T-helper 1 cell treated with Interleukin-12 subunit alpha and Interleukin-12 subunit beta and Interleukin-4 antibody, amounts not matched to agents 30 μg/mL and 1 μg/mL, for 36 hours (primary cell): Measurements from ENCODE around the gene NDUFB11.

Source experiments
- H3K27ac Mint-ChIP-seq: one replicate; pipeline ENCODE4 v1.8.0; 2021; ENCODE audit warnings: mild to moderate bottlenecking, mixed read lengths
- H3K27me3 Mint-ChIP-seq: one replicate; pipeline ENCODE4 v1.8.0; 2021; ENCODE audit warnings: low read depth, mixed read lengths
- H3K36me3 Mint-ChIP-seq: one replicate; pipeline ENCODE4 v1.8.0; 2021; ENCODE audit warnings: low read depth, mixed read lengths
- H3K4me1 Mint-ChIP-seq: one replicate; pipeline ENCODE4 v1.8.0; 2021; ENCODE audit warnings: low read depth, mixed read lengths
- H3K4me3 Mint-ChIP-seq: one replicate; pipeline ENCODE4 v1.8.0; 2021; ENCODE audit warnings: mild to moderate bottlenecking, moderate library complexity, mixed read lengths
- H3K9me3 Mint-ChIP-seq: one replicate; pipeline ENCODE4 v1.8.0; 2021; ENCODE audit warnings: mixed read lengths

Gene NDUFB11

DNA sequence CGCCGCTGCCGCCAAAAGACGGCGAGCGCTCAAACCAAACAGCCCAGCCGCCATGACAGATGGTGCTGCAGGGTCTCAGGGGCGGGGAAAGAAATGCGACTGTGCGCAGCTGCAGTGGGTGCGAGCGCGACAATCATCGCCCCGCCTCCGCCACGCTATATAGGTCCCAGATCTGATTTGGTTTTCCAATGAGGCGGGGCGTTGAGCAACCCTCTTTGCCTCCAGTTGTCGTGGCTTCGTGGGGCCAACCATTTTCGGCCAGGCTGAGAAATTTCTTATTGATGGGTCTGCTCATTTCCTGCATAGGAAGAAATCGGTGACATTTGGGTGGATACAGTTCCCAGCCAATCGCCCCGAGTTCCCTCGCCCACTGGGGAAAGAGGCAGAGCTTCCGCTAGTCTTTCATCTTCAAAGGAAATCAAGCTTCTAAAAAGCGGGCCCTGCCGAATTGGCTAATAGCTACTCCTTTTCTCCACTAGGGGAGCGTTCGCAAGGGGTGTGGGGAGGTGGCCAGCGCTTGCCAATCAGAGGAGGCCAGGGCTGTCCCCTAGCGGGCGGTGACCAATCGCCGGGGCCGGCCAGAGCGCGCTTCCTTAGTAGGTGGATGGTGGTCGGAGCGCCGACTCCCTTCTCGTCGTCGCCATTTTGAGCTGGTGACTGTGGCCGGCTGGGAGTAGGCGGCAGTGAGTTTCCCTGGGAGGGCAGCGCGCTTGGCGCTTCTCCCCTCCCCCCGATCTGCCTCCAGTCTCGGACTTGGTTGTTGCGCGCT is at the start of gene NDUFB11, which contains the start of gene RBM10:
Gene NDUFB11, minus strand, starts transcription at position 77 of the 769 bp plus-strand sequence. Its CDS starts 23 bp downstream, at position 54.
Gene RBM10, plus strand, starts transcription at position 596 of the 769 bp plus-strand sequence. CDS start 2,261 bp downstream, outside the sequence.
- Mint-ChIP-seq H3K27me3 (no peaks in the 10 kb centered on the region), H3K4me3 (peak within 1 kb of the TSS; percentile 97), H3K27ac (peak within 1 kb of the TSS; percentile 99), H3K36me3 (peaks cover 34% of the 10 kb centered on the region), H3K9me3 (no peaks in the 10 kb centered on the region), H3K4me1 (peaks cover 25% of the 10 kb centered on the region)

GRCh38 chrX:47193475-47194193 is 49.1 kb upstream of the NDUFB11 start, which contains the start of gene UBA1:
Gene UBA1 (plus strand): TSS chrX:47193829. CDS start chrX:47198803, 4,974 bp downstream.
- Mint-ChIP-seq H3K9me3 (no peaks in the 10 kb centered on the region), H3K4me3 (peak within 1 kb of the TSS; percentile 95), H3K27me3 (no peaks in the 10 kb centered on the region), H3K36me3 (peaks cover 6% of the 10 kb centered on the region), H3K27ac (peak within 1 kb of the TSS; percentile 98), H3K4me1 (peaks cover 47% of the 10 kb centered on the region)

GRCh38 chrX:47191806-47192401 is 47.4 kb upstream of the NDUFB11 start:
- H3K27ac Mint-ChIP-seq: peak overlapping the region; percentile 95
- no peaks in the 10 kb centered on the region for H3K27me3 Mint-ChIP-seq
- H3K9me3 Mint-ChIP-seq: no peaks in the 10 kb centered on the region
- peaks cover 43% of the 10 kb centered on the region for H3K4me1 Mint-ChIP-seq
- H3K36me3 Mint-ChIP-seq: peaks cover 6% of the 10 kb centered on the region
- H3K4me3 Mint-ChIP-seq: peak overlapping the region; percentile 94

DNA sequence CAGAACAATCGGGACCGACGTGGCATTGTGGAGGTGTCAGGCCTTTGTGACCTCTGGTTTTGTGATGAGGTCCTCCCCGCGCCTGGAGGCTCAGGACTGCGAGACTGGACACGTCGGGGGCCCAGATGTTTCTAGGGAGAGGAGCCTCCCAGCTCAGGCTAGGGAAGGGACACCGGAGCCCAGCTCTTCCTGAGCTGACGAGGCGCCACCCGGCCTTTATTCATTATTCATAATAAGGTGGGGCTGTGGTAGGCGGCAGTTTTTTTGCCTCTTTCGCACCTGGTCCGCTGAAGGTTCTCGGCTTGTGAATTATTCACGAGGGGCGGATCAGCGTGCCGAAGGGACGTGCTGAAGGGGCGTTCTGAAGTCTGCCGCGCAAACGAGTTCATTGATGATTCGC is 46.8 kb upstream of the NDUFB11 start:
- H3K4me1 Mint-ChIP-seq: peaks cover 37% of the 10 kb centered on the region
- no peaks in the 10 kb centered on the region for H3K9me3 Mint-ChIP-seq
- H3K36me3 Mint-ChIP-seq: peaks cover 6% of the 10 kb centered on the region
- H3K27me3 Mint-ChIP-seq: no peaks in the 10 kb centered on the region
- peak overlapping the region; percentile 94 for H3K4me3 Mint-ChIP-seq
- peak overlapping the region; percentile 95 for H3K27ac Mint-ChIP-seq

- Mint-ChIP-seq H3K36me3 (peaks cover 7% of the 10 kb centered on the region), H3K27me3 (no peaks in the 10 kb centered on the region), H3K4me1 (peaks cover 30% of the 10 kb centered on the region), H3K4me3 (peak overlapping the region; percentile 94), H3K9me3 (no peaks in the 10 kb centered on the region), H3K27ac (peak overlapping the region; percentile 95)
These were observed 46.2 kb upstream of the NDUFB11 start for GRCh38 chrX:47190445-47191269.

DNA sequence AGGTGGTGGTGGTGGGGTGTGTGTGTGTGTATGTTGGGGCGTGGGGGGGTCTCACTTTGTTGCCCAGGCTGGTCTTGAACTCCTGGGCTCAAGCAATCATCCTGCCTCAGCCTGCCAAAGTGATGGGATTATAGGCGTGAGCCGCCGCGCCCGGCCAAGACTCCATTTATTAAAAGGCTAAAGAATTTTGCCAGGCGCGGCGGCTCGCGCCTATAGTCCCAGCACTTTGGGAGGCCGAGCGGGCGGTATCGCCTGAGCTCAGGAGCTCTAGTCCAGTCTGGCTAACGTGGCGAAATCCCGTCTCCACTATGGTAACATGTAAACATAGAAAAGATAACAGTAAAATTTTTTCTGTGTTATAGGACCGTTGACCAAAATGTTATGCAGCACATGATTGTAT is 45.4 kb upstream of the NDUFB11 start:
- H3K27ac Mint-ChIP-seq: no peak overlapping the region
- H3K9me3 Mint-ChIP-seq: no peaks in the 10 kb centered on the region
- no peaks in the 10 kb centered on the region for H3K27me3 Mint-ChIP-seq
- peaks cover 26% of the 10 kb centered on the region for H3K4me1 Mint-ChIP-seq
- H3K4me3 Mint-ChIP-seq: no peak overlapping the region
- H3K36me3 Mint-ChIP-seq: peaks cover 6% of the 10 kb centered on the region

DNA sequence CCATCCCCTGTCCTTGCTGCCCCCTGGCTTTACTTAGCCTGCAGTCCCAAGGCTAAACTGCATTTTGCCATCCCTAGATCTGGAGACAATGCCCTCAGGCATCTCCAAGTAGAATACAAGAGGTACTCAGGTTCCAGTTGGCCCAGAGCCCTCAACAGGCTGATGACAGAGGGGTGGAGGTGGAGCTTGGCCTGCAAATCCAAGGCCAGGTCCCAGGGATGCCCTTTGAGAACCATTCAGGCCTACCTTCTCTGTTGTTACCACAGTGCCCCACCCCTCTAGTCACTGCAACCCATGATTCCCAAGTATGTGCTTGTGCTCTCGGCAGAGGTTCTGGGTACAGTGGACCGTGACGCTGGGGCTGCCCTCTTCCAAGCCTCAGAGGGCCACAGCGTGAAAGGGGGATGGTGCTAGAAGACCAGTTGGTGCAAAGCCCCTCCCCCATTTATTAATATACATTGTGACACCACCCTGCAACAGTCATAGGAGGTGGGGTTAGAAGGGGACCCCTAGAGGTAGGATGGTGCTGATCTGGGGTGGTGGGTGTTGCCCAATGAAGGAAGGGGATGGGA is 42.7 kb upstream of the NDUFB11 start:
- Mint-ChIP-seq H3K27ac (peak overlapping the region; percentile 15), H3K9me3 (no peaks in the 10 kb centered on the region), H3K4me1 (peaks cover 10% of the 10 kb centered on the region), H3K4me3 (no peak overlapping the region), H3K36me3 (peaks cover 10% of the 10 kb centered on the region), H3K27me3 (no peaks in the 10 kb centered on the region)

DNA sequence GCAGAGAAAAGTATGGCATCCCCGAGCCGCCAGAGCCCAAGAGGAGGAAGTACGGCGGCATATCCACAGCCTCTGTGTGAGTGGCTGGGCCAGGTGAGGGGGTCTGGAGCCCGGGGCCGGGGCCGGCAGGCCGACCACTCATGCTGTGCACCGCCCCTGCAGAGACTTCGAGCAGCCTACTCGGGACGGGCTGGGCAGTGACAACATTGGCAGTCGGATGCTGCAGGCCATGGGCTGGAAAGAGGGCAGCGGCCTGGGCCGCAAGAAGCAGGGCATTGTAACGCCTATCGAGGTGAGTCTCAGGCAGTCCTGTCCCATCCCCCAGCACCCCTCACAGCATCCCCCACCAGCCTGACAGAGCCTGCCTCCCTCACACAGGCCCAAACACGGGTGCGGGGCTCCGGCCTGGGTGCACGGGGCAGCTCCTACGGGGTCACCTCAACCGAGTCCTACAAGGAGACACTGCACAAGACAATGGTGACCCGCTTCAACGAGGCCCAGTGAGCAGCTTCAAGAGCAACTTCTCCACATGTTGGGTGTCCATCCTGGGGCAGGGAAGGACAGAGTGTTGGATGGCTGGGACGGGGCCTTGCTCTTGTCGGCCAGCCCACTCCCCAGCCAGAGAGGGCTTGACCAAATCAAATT is 41.7 kb upstream of the NDUFB11 start:
- Mint-ChIP-seq H3K9me3 (no peaks in the 10 kb centered on the region), H3K27me3 (no peaks in the 10 kb centered on the region), H3K36me3 (peaks cover 10% of the 10 kb centered on the region), H3K4me3 (no peak overlapping the region), H3K27ac (no peak overlapping the region), H3K4me1 (peaks cover 6% of the 10 kb centered on the region)

DNA sequence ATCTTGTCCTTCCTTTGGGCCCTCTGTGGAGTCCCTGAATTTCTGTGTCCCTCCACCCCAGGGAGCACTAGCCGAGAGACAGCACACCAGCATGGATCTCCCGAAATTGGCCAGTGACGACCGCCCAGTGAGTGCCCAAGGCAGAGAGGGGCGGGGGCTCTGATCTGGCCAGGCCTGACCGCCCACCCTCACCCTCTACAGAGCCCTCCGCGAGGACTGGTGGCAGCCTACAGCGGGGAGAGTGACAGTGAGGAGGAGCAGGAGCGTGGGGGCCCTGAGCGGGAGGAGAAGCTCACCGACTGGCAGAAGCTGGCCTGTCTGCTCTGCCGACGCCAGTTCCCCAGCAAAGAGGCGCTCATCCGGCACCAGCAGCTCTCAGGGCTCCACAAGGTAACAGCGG is 40.7 kb upstream of the NDUFB11 start:
- no peaks in the 10 kb centered on the region for H3K4me1 Mint-ChIP-seq
- H3K36me3 Mint-ChIP-seq: peaks cover 10% of the 10 kb centered on the region
- no peak overlapping the region for H3K4me3 Mint-ChIP-seq
- H3K27me3 Mint-ChIP-seq: no peaks in the 10 kb centered on the region
- H3K9me3 Mint-ChIP-seq: no peaks in the 10 kb centered on the region
- H3K27ac Mint-ChIP-seq: no peak overlapping the region

DNA sequence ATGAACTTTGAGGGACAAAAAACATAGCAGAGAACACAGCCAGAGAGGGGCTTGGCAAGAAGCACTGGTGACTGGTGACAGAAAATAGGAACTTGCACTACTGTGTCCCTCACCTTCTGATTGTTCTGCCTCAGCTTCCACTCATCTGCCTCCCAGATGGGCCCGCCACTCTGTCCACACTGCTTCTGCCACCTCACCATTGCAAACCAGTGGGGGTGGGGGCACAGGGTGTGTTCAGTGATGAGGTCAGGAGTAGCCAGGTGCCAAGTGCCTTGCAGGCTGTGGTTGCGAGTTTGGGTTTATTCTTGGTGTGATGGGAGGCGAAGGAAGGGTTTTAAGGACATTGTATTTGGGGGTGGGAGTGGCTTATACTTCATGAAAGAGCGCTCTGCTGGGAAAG is 40.0 kb upstream of the NDUFB11 start:
- peaks cover 10% of the 10 kb centered on the region for H3K36me3 Mint-ChIP-seq
- no peaks in the 10 kb centered on the region for H3K9me3 Mint-ChIP-seq
- H3K4me1 Mint-ChIP-seq: no peaks in the 10 kb centered on the region
- H3K4me3 Mint-ChIP-seq: no peak overlapping the region
- no peak overlapping the region for H3K27ac Mint-ChIP-seq
- no peaks in the 10 kb centered on the region for H3K27me3 Mint-ChIP-seq

DNA sequence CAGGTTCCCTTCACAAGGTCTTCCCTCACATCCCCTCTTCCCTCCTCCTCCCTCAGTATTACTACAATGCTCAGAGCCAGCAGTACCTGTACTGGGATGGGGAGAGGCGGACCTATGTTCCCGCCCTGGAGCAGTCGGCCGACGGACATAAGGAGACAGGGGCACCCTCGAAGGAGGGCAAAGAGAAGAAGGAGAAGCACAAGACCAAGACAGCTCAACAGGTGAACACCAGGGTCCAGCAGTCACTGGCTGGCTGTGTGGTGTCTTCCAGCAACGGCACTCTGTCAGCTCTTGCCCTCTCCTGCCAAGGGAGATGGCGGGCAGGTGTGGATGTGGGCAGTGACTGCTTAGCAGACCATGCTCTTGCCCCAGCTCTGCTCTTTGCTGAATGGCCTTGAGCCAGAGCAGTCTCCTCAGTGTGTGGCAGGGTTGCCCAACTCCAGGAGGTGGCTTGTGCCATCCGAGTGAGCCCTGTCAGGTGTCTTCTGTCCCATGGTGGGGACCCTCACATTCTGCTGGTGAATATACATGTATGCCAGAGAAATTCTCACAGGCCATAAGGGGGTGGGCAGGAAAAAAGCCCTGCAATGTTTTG is 37.7 kb upstream of the NDUFB11 start:
- Mint-ChIP-seq H3K9me3 (no peaks in the 10 kb centered on the region), H3K27me3 (no peaks in the 10 kb centered on the region), H3K36me3 (peaks cover 17% of the 10 kb centered on the region), H3K27ac (no peak overlapping the region), H3K4me3 (no peak overlapping the region), H3K4me1 (no peaks in the 10 kb centered on the region)

DNA sequence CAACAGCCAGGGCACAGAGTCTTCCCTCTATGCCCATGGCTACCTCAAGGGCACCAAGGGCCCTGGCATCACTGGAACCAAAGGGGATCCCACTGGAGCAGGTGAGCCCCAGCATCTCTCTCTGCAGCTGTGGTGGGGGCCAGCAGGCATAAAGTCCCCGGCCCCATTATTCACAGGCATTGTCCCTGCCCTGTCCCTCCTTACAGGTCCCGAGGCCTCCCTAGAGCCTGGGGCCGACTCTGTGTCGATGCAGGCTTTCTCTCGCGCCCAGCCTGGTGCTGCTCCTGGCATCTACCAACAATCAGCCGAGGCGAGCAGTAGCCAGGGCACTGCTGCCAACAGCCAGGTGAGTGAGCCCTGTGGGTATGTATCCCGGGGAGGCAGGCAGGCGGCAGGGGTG is 36.8 kb upstream of the NDUFB11 start:
- Mint-ChIP-seq H3K4me3 (no peak overlapping the region), H3K9me3 (no peaks in the 10 kb centered on the region), H3K4me1 (no peaks in the 10 kb centered on the region), H3K27ac (no peak overlapping the region), H3K27me3 (no peaks in the 10 kb centered on the region), H3K36me3 (peaks cover 20% of the 10 kb centered on the region)

- Mint-ChIP-seq H3K9me3 (no peaks in the 10 kb centered on the region), H3K36me3 (peaks cover 18% of the 10 kb centered on the region), H3K4me1 (no peaks in the 10 kb centered on the region), H3K27me3 (no peaks in the 10 kb centered on the region), H3K4me3 (no peak overlapping the region), H3K27ac (no peak overlapping the region)
These were observed 35.8 kb upstream of the NDUFB11 start for GRCh38 chrX:47180346-47180745.
